ENCODE results near the gene EGLN3. TPM values are rescaled to one million over a fixed set of nuclear protein-coding genes. Genes with fewer than 3 reads are reported as not detected.

Gene EGLN3
- total and polyA plus RNA-seq, 2 donors (not counting 3 experiments of a cell fraction or from before 2014, with no cell fraction given) = 0.20 TPM; not detected in 1

DNA sequence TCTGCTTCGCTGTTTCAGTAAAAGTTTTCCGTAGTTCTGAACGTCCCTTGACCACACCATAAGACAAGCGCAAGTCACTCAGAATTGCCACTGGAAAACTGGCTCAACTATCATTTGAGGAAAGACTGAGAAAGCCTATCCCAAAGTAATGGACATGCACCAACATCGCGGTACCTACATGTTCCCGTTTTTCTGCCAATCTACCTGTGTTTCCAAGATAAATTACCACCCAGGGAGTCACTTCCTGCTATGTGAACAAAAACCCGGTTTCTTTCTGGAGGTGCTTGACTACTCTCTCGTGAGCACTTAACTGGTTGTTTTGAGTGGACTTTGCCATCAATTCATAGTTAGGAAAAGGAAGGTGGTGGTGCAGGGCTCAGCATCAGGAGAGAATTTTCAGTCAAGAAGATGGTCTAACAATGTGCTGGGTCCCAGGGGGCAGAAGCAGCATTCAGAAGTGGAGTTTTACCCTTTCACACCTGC lies 1.4 kb downstream of the EGLN3 start:
- Histone ChIP-seq H3K9me3 (replicated peaks; ENCODE audit: control insufficient read depth, insufficient read depth, low read length) (no peaks in the 10 kb centered on the region), H3K27ac (ENCODE audit: insufficient read depth, low read depth, low read length) (no peak overlapping the region), H3K79me2 (ENCODE audit: control insufficient read depth, insufficient read depth, low read length) (no peaks in the 10 kb centered on the region), H3K27me3 (ENCODE audit: control insufficient read depth in 2 of 2, insufficient read depth in 2 of 2, low read length in 2 of 2) (peaks cover 44 to 53% of the 10 kb centered on the region in 2 experiments), H4K20me1 (replicated peaks; ENCODE audit: control insufficient read depth, extremely low read depth, insufficient read depth, low read length) (no peaks in the 10 kb centered on the region), H3K4me2 (ENCODE audit: insufficient read depth, low read length) (no peak overlapping the region), H3K9me1 (replicated peaks; ENCODE audit: control insufficient read depth, extremely low read depth, insufficient read depth, low read length) (no peaks in the 10 kb centered on the region), H3K36me3 (ENCODE audit: control insufficient read depth in 2 of 2, extremely low read depth in 1 of 2, insufficient read depth in 2 of 2, low read length in 2 of 2) (no peaks in the 10 kb centered on the region), H3K4me3 (replicated peaks in 1 of 3; ENCODE audit: insufficient read depth in 1 of 3, low read depth in 1 of 3, low read length in 3 of 3) (no peak overlapping the region), H3K4me1 (ENCODE audit: control insufficient read depth, extremely low read depth, insufficient read depth, low read length) (peaks cover 10% of the 10 kb centered on the region), H2AFZ (ENCODE audit: low read depth, low read length) (no peak overlapping the region), H3K9ac (replicated peaks; ENCODE audit: extremely low read depth, insufficient read depth, low read length) (no peak overlapping the region)
- CTCF ChIA-PET = no interaction called here
- FAIRE-seq (no peak), DNase-seq (ENCODE audit: low read depth, low spot score) (no peak)
- intact Hi-C loops (cut with micrococcal nuclease) = no loop called here
- BruUV-seq (replicated peaks) = no TSS peak
- dilution Hi-C loops (cut with MboI; ENCODE audit: extremely low pct_ligation_motif_present, low sequenced_read_pairs) = no loop called here
- POLR2A ChIA-PET = no interaction called here
- TF ChIP-seq CTCF (IDR thresholded peaks at IDR 0.05; ENCODE audit: extremely low read depth in 1 of 2, insufficient read depth in 1 of 2, low read depth in 1 of 2, low read length in 2 of 2) = no peak
- no peak for TF ChIP-seq POLR2A (IDR thresholded peaks at IDR 0.05; ENCODE audit: low read depth, low read length)
- no peak for TF ChIP-seq FOS (IDR thresholded peaks at IDR 0.05; ENCODE audit: borderline replicate concordance, insufficient read depth, low read length)
- TF ChIP-seq POLR2AphosphoS5 (IDR thresholded peaks at IDR 0.05; ENCODE audit: insufficient read depth, low read depth, low read length) = no peak
- no peak for TF ChIP-seq GATA2 (IDR thresholded peaks at IDR 0.05; ENCODE audit: insufficient read depth, insufficient read length, low read depth, low read length)
- no peak for TF ChIP-seq MYC (IDR thresholded peaks at IDR 0.05; ENCODE audit: low read depth, low read length)
- TF ChIP-seq, protein P1, sequence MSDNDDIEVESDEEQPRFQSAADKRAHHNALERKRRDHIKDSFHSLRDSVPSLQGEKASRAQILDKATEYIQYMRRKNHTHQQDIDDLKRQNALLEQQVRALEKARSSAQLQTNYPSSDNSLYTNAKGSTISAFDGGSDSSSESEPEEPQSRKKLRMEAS (IDR thresholded peaks at IDR 0.05; ENCODE audit: insufficient read depth, insufficient read length) = no peak

Measured in endothelial cell of umbilical vein (primary cell).